ENCODE results near the gene PPP2R2C.

PPP2R2C gene

DNA sequence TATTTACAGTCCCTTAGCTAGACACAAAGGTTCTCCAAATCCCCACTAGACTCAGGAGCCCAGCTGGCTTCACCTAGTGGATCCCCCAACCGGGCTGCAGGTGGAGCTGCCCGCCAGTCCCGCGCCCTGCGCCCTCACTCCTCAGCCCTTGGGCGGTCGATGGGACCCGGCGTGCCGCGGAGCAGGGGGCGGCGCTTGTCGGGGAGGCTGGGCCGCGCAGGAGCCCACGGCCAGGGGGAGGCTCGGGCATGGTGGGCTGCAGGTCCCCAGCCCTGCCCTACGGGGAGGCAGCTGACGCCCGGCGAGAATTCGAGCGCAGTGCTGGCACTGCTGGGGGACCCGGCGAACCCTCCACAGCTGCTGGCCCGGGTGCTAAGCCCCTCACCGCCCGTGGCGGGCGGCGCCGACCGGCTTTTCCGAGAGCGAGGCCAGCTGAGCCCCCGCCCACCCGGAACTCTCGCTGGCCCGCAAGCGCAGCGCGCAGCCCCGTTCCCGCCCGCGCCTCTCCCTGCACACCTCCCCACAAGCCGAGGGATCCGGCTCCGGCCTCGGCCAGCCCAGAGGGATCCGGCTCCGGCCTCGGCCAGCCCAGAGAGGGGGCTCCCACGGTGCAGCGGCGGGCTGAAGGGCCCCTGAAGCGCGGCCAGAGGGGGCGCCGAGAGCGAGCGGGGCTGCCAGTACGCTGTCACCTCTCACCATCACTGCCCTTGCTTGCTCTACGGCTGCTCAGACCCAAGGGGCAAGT, 163.3 kb downstream of the PPP2R2C start:
- H3K9me3 ChIP-seq (replicated peaks; ENCODE audit: low read length): no peaks in the 10 kb centered on the region
- peak overlapping the region; percentile 37 for H3K4me2 ChIP-seq (ENCODE audit: low read length)
- H3K4me3 ChIP-seq (ENCODE audit: low read length): no peak overlapping the region
- peaks cover 55% of the 10 kb centered on the region for H3K27me3 ChIP-seq (ENCODE audit: control insufficient read depth, insufficient read depth, low read length)
- H3K4me1 ChIP-seq (ENCODE audit: control insufficient read depth, insufficient read depth, low read length): no peaks in the 10 kb centered on the region
- no peak overlapping the region for H3K9ac ChIP-seq (ENCODE audit: low read depth, low read length)
- no peaks in the 10 kb centered on the region for H3K36me3 ChIP-seq (ENCODE audit: insufficient read depth, low read length)

DNA sequence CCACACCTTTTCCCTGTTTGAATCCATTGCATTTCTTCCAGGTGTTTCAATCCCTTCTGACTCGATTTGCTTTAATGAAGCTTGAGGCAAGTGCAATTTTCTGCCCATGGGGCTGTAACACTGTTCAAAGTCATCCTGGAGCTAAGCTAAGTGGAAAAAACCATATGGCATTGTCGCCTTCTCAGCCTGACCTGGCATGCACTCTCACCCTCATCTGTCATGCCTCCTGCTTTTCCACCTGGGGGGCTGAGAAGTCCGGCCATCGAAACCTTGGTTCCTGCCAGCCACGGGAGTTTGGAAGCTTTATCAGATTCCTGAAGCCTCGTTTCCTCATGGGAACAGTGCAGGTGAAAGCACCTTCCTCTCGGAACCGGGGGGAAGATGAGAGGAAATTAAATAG, 164.5 kb downstream of the PPP2R2C start:
- H3K4me2 ChIP-seq (ENCODE audit: low read length): no peak overlapping the region
- H3K9me3 ChIP-seq (replicated peaks; ENCODE audit: low read length): no peaks in the 10 kb centered on the region
- peaks cover 52% of the 10 kb centered on the region for H3K27me3 ChIP-seq (ENCODE audit: control insufficient read depth, insufficient read depth, low read length)
- H3K4me3 ChIP-seq (ENCODE audit: low read length): no peak overlapping the region
- no peak overlapping the region for H3K9ac ChIP-seq (ENCODE audit: low read depth, low read length)
- no peaks in the 10 kb centered on the region for H3K4me1 ChIP-seq (ENCODE audit: control insufficient read depth, insufficient read depth, low read length)
- H3K36me3 ChIP-seq (ENCODE audit: insufficient read depth, low read length): no peaks in the 10 kb centered on the region

DNA sequence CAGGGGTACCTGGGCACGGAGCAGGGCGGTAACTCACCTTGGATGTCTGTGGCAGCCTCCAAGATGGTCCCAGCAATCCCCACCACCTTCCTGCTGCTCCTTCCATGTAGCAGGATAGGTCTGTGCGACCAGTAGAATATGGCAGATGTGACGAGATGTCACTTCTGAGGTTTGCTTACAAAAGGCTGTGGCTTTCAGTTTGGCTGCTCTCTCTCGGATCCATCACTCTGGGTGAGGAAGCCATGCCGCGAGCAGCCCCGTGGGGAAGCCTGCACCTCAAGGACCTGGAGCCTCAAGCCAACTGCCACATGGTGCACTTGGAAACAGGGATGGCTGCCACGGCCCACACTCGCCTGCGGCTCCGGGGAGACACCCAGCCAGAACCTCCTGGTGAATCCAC, 165.2 kb downstream of the PPP2R2C start:
- Histone ChIP-seq H3K9ac (ENCODE audit: low read depth, low read length) (no peak overlapping the region), H3K4me2 (ENCODE audit: low read length) (no peak overlapping the region), H3K9me3 (replicated peaks; ENCODE audit: low read length) (no peaks in the 10 kb centered on the region), H3K4me1 (ENCODE audit: control insufficient read depth, insufficient read depth, low read length) (no peaks in the 10 kb centered on the region), H3K4me3 (ENCODE audit: low read length) (no peak overlapping the region), H3K36me3 (ENCODE audit: insufficient read depth, low read length) (peaks cover 5% of the 10 kb centered on the region), H3K27me3 (ENCODE audit: control insufficient read depth, insufficient read depth, low read length) (peaks cover 52% of the 10 kb centered on the region)

DNA sequence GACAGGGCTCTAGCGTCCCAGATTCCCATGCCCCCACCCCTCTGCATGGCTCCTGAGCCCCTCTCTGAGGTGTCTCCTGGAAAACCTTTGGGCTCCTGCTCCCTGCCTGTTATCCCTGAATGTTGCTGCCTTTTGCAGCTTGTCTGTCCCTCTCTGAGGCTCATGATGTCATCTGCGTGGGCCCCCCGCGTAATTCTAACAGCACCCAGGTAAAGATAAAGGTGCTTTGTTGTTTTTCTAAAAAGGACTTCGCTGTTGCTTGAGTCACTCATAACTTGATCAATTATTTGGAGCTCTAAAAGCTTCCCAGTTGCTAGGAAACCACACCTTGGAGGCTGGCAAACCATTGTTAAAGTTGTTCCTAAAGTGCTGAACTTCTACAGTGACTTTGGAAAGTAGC, 166.1 kb downstream of the PPP2R2C start:
- H3K9ac ChIP-seq (ENCODE audit: low read depth, low read length): no peak overlapping the region
- H3K36me3 ChIP-seq (ENCODE audit: insufficient read depth, low read length): peaks cover 10% of the 10 kb centered on the region
- peaks cover 48% of the 10 kb centered on the region for H3K27me3 ChIP-seq (ENCODE audit: control insufficient read depth, insufficient read depth, low read length)
- no peak overlapping the region for H3K4me3 ChIP-seq (ENCODE audit: low read length)
- H3K4me2 ChIP-seq (ENCODE audit: low read length): no peak overlapping the region
- H3K4me1 ChIP-seq (ENCODE audit: control insufficient read depth, insufficient read depth, low read length): no peaks in the 10 kb centered on the region
- no peaks in the 10 kb centered on the region for H3K9me3 ChIP-seq (replicated peaks; ENCODE audit: low read length)

DNA sequence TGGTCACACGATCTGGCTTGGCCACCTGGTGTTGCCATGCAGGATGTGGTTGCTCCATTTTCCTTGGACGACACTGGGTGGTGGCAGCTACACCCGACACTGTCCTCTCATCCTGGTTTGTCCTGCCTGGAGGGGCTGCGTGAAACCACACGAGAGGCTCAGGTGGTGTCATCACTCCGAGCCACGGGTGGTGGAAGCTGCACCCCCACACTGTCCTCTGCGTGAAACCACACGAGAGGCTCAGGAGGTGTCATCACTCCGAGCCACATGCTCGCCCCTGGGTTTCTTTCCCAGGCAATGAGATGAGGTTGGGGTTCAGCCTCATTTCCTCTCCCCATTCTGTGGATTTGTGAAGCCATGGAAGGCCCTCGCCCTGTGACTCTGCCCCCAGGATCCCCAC, 168.5 kb downstream of the PPP2R2C start:
- H3K4me3 ChIP-seq (ENCODE audit: low read length): no peak overlapping the region
- peaks cover 27% of the 10 kb centered on the region for H3K27me3 ChIP-seq (ENCODE audit: control insufficient read depth, insufficient read depth, low read length)
- H3K4me2 ChIP-seq (ENCODE audit: low read length): no peak overlapping the region
- no peaks in the 10 kb centered on the region for H3K9me3 ChIP-seq (replicated peaks; ENCODE audit: low read length)
- H3K36me3 ChIP-seq (ENCODE audit: insufficient read depth, low read length): peaks cover 13% of the 10 kb centered on the region
- H3K9ac ChIP-seq (ENCODE audit: low read depth, low read length): no peak overlapping the region
- H3K4me1 ChIP-seq (ENCODE audit: control insufficient read depth, insufficient read depth, low read length): no peaks in the 10 kb centered on the region

DNA sequence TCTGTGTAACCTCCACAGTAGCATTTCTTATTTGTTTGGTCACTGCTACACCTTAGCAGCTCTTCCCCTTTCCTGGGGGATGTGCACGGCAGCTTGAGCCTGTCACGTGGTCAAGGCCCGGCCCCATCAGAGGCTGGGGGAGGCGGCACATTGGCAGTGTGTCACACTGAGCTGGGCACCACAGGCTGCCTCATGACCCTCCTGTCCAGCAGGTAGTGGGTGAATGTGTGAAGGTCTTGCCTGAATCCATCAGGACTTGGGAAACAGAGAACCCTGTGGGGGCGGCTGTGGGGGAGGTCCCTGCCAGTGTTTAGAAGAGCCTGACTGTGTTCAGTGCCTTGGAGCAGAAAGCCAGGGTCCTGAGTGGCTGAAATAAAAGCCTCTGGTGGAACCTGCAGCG, 169.5 kb downstream of the PPP2R2C start:
- Histone ChIP-seq H3K27me3 (ENCODE audit: control insufficient read depth, insufficient read depth, low read length) (peaks cover 16% of the 10 kb centered on the region), H3K4me1 (ENCODE audit: control insufficient read depth, insufficient read depth, low read length) (no peaks in the 10 kb centered on the region), H3K4me2 (ENCODE audit: low read length) (no peak overlapping the region), H3K4me3 (ENCODE audit: low read length) (no peak overlapping the region), H3K9me3 (replicated peaks; ENCODE audit: low read length) (no peaks in the 10 kb centered on the region), H3K9ac (ENCODE audit: low read depth, low read length) (no peak overlapping the region), H3K36me3 (ENCODE audit: insufficient read depth, low read length) (peaks cover 13% of the 10 kb centered on the region)

DNA sequence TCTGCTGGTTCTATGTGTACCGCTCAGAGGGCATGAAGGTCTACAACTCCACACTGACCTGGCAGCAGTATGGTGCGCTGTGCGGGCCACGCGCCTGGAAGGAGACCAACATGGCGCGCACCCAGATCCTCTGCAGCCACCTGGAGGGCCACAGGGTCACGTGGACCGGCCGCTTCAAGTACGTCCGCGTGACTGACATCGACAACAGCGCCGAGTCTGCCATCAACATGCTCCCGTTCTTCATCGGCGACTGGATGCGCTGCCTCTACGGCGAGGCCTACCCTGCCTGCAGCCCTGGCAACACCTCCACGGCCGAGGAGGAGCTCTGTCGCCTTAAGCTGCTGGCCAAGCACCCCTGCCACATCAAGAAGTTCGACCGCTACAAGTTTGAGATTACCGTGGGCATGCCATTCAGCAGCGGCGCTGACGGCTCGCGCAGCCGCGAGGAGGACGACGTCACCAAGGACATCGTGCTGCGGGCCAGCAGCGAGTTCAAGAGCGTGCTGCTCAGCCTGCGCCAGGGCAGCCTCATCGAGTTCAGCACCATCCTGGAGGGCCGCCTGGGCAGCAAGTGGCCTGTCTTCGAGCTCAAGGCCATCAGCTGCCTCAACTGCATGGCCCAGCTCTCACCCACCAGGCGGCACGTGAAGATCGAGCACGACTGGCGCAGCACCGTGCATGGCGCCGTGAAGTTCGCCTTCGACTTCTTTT, 170.5 kb downstream of the PPP2R2C start:
- H3K9ac ChIP-seq (ENCODE audit: low read depth, low read length): no peak overlapping the region
- peaks cover 8% of the 10 kb centered on the region for H3K27me3 ChIP-seq (ENCODE audit: control insufficient read depth, insufficient read depth, low read length)
- H3K9me3 ChIP-seq (replicated peaks; ENCODE audit: low read length): no peaks in the 10 kb centered on the region
- peaks cover 13% of the 10 kb centered on the region for H3K36me3 ChIP-seq (ENCODE audit: insufficient read depth, low read length)
- no peaks in the 10 kb centered on the region for H3K4me1 ChIP-seq (ENCODE audit: control insufficient read depth, insufficient read depth, low read length)
- H3K4me2 ChIP-seq (ENCODE audit: low read length): no peak overlapping the region
- no peak overlapping the region for H3K4me3 ChIP-seq (ENCODE audit: low read length)

DNA sequence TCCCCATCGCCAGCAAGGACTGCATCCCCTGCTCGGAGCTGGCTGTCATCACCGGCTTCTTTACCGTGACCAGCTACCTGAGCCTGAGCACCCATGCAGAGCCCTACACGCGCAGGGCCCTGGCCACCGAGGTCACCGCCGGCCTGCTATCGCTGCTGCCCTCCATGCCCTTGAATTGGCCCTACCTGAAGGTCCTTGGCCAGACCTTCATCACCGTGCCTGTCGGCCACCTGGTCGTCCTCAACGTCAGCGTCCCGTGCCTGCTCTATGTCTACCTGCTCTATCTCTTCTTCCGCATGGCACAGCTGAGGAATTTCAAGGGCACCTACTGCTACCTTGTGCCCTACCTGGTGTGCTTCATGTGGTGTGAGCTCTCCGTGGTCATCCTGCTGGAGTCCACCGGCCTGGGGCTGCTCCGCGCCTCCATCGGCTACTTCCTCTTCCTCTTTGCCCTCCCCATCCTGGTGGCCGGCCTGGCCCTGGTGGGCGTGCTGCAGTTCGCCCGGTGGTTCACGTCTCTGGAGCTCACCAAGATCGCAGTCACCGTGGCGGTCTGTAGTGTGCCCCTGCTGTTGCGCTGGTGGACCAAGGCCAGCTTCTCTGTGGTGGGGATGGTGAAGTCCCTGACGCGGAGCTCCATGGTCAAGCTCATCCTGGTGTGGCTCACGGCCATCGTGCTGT, 171.2 kb downstream of the PPP2R2C start:
- Histone ChIP-seq H3K4me1 (ENCODE audit: control insufficient read depth, insufficient read depth, low read length) (no peaks in the 10 kb centered on the region), H3K27me3 (ENCODE audit: control insufficient read depth, insufficient read depth, low read length) (peaks cover 2% of the 10 kb centered on the region), H3K4me2 (ENCODE audit: low read length) (no peak overlapping the region), H3K9me3 (replicated peaks; ENCODE audit: low read length) (no peaks in the 10 kb centered on the region), H3K4me3 (ENCODE audit: low read length) (no peak overlapping the region), H3K36me3 (ENCODE audit: insufficient read depth, low read length) (peaks cover 14% of the 10 kb centered on the region), H3K9ac (ENCODE audit: low read depth, low read length) (no peak overlapping the region)

DNA sequence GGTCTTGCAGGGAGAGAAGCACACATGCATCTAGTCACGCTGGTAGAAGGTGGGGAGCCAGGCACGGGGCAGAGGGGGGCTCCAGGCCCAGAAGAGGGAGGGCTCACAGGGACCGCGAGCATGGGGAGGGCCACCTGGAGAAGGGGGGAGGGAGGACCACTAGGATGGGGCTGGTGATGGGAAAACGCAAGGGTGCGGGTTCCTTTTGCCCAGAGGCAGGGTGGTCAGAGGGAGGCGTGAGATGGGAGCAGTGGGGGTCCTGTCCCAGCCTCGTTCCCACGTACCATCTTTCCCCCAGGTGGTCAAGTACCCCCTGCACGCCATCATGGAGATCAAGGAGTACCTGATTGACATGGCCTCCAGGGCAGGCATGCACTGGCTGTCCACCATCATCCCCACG, 172.1 kb downstream of the PPP2R2C start:
- Histone ChIP-seq H3K4me2 (ENCODE audit: low read length) (no peak overlapping the region), H3K4me1 (ENCODE audit: control insufficient read depth, insufficient read depth, low read length) (no peaks in the 10 kb centered on the region), H3K36me3 (ENCODE audit: insufficient read depth, low read length) (peaks cover 17% of the 10 kb centered on the region)

DNA sequence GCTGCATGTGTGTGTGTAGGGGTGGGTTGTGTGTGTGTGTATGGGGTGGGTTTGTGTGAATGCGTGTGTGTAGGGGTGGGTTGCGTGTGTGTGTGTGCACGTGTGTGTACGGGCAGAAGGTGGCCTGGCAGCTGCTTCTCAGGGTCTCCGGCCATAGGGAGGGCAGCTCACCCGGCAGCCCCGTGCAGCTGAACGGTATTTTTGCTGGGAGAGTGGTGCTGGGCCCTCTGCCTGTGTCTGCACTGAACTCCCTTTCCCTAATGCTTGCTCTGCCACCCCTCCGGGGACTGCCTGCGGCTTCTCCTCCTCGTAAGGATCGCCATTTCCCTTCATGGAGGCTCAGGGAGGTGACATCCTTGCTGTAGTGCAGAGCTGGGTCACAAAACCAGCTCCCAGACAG, 172.5 kb downstream of the PPP2R2C start:
- Histone ChIP-seq H3K9me3 (replicated peaks; ENCODE audit: low read length) (no peaks in the 10 kb centered on the region), H3K36me3 (ENCODE audit: insufficient read depth, low read length) (peaks cover 17% of the 10 kb centered on the region), H3K4me1 (ENCODE audit: control insufficient read depth, insufficient read depth, low read length) (no peaks in the 10 kb centered on the region), H3K4me2 (ENCODE audit: low read length) (no peak overlapping the region), H3K27me3 (ENCODE audit: control insufficient read depth, insufficient read depth, low read length) (no peaks in the 10 kb centered on the region), H3K9ac (ENCODE audit: low read depth, low read length) (no peak overlapping the region), H3K4me3 (ENCODE audit: low read length) (no peak overlapping the region)

More for the DNA sequence above, 172.1 kb downstream of the PPP2R2C start:
- H3K4me3 ChIP-seq (ENCODE audit: low read length): no peak overlapping the region
- H3K9ac ChIP-seq (ENCODE audit: low read depth, low read length): no peak overlapping the region
- H3K27me3 ChIP-seq (ENCODE audit: control insufficient read depth, insufficient read depth, low read length): no peaks in the 10 kb centered on the region
- H3K9me3 ChIP-seq (replicated peaks; ENCODE audit: low read length): no peaks in the 10 kb centered on the region

DNA sequence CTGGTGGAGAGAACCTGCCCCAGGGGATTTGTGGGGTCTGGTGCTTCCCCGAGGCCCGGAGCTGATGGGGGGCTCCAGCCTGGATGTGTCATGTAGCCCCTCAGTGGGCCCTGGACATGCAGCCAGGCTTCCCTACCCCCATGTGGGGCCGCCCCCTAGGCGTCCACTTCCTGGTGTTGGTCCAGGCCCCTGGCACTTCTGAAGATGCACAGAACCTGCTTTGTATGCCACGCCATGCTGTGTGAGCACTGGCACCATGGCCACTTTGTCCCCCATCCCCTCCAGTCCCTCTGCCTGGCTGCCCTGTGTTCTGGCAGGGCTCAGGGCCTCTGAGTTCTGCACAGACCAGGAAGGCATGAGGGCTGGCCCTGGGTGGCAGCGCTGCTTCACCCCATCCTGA, 173.6 kb downstream of the PPP2R2C start:
- H3K27me3 ChIP-seq (ENCODE audit: control insufficient read depth, insufficient read depth, low read length): no peaks in the 10 kb centered on the region
- no peaks in the 10 kb centered on the region for H3K9me3 ChIP-seq (replicated peaks; ENCODE audit: low read length)
- no peak overlapping the region for H3K9ac ChIP-seq (ENCODE audit: low read depth, low read length)
- no peak overlapping the region for H3K4me2 ChIP-seq (ENCODE audit: low read length)
- H3K4me3 ChIP-seq (ENCODE audit: low read length): no peak overlapping the region
- H3K36me3 ChIP-seq (ENCODE audit: insufficient read depth, low read length): peaks cover 17% of the 10 kb centered on the region
- no peaks in the 10 kb centered on the region for H3K4me1 ChIP-seq (ENCODE audit: control insufficient read depth, insufficient read depth, low read length)

All from skeletal muscle satellite cell (primary cell).